Measurements from ENCODE around the gene EXOC3L4.

The EXOC3L4 gene

GRCh38 chr14:103093856-103094405, 594 bp upstream of the EXOC3L4 start:
- TF ChIP-seq GATA3 (IDR thresholded peaks at IDR 0.05; ENCODE audit: low read depth, low read length) = no peak
- TF ChIP-seq GATA2 (IDR thresholded peaks at IDR 0.05; ENCODE audit: low read depth, low read length) = no peak

GRCh38 chr14:103095210-103095778, 769 bp downstream of the EXOC3L4 start:
- no peak for TF ChIP-seq GATA2 (IDR thresholded peaks at IDR 0.05; ENCODE audit: low read depth, low read length)
- no peak for TF ChIP-seq GATA3 (IDR thresholded peaks at IDR 0.05; ENCODE audit: low read depth, low read length)

- TF ChIP-seq GATA2 (IDR thresholded peaks at IDR 0.05; ENCODE audit: low read depth, low read length) = no peak
- no peak for TF ChIP-seq GATA3 (IDR thresholded peaks at IDR 0.05; ENCODE audit: low read depth, low read length)
Measured at GRCh38 chr14:103096387-103096786, 1.9 kb downstream of the EXOC3L4 start.

GRCh38 chr14:103097244-103097993, 2.9 kb downstream of the EXOC3L4 start:
- TF ChIP-seq GATA2 (IDR thresholded peaks at IDR 0.05; ENCODE audit: low read depth, low read length) (no peak), GATA3 (IDR thresholded peaks at IDR 0.05; ENCODE audit: low read depth, low read length) (no peak)

- no peak for TF ChIP-seq GATA2 (IDR thresholded peaks at IDR 0.05; ENCODE audit: low read depth, low read length)
- TF ChIP-seq GATA3 (IDR thresholded peaks at IDR 0.05; ENCODE audit: low read depth, low read length) = no peak
Measured at GRCh38 chr14:103097994-103098957, 3.8 kb downstream of the EXOC3L4 start.

GRCh38 chr14:103099081-103099732, 4.7 kb downstream of the EXOC3L4 start:
- no peak for TF ChIP-seq GATA3 (IDR thresholded peaks at IDR 0.05; ENCODE audit: low read depth, low read length)
- TF ChIP-seq GATA2 (IDR thresholded peaks at IDR 0.05; ENCODE audit: low read depth, low read length) = no peak

GRCh38 chr14:103099733-103100280, 5.3 kb downstream of the EXOC3L4 start:
- TF ChIP-seq GATA3 (IDR thresholded peaks at IDR 0.05; ENCODE audit: low read depth, low read length) (no peak), GATA2 (IDR thresholded peaks at IDR 0.05; ENCODE audit: low read depth, low read length) (no peak)

- TF ChIP-seq GATA2 (IDR thresholded peaks at IDR 0.05; ENCODE audit: low read depth, low read length) (no peak), GATA3 (IDR thresholded peaks at IDR 0.05; ENCODE audit: low read depth, low read length) (no peak)
Measured at GRCh38 chr14:103100281-103101121, 6.0 kb downstream of the EXOC3L4 start.

GRCh38 chr14:103101257-103101962, 6.9 kb downstream of the EXOC3L4 start:
- TF ChIP-seq GATA3 (IDR thresholded peaks at IDR 0.05; ENCODE audit: low read depth, low read length) = no peak
- TF ChIP-seq GATA2 (IDR thresholded peaks at IDR 0.05; ENCODE audit: low read depth, low read length) = no peak

- TF ChIP-seq GATA3 (IDR thresholded peaks at IDR 0.05; ENCODE audit: low read depth, low read length) (no peak), GATA2 (IDR thresholded peaks at IDR 0.05; ENCODE audit: low read depth, low read length) (no peak)
Measured at GRCh38 chr14:103101963-103102688, 7.6 kb downstream of the EXOC3L4 start.

- no peak for TF ChIP-seq GATA3 (IDR thresholded peaks at IDR 0.05; ENCODE audit: low read depth, low read length)
Measured at GRCh38 chr14:103102689-103103260, 8.2 kb downstream of the EXOC3L4 start.

Data from SH-SY5Y (cell line).